HepG2 (cell line): ENCODE measurements around the gene DNAJC5. TPM values are rescaled to one million over a fixed set of nuclear protein-coding genes. Genes with fewer than 3 reads are reported as not detected.

ENCODE experiments used
- ARID4A ChIP-seq: sonication (generic); formaldehyde crosslinking; IDR thresholded peaks from 2 replicates; pipeline ENCODE4 v1.5.0; 2020; ENCODE audit warnings: mild to moderate bottlenecking, missing genetic modification reagents, borderline replicate concordance
- CSRNP2 ChIP-seq: sonication (generic); formaldehyde crosslinking; conservative IDR thresholded peaks from 2 replicates; pipeline ENCODE4 v1.8.0; 2022; ENCODE audit warnings: low read depth, missing genetic modification reagents
- ESRRA ChIP-seq: sonication (generic); formaldehyde crosslinking; IDR thresholded peaks from 2 replicates; pipeline ENCODE4 v1.5.1; 2020; ENCODE audit warnings: mild to moderate bottlenecking, low read depth, missing genetic modification reagents
- FOXO4 ChIP-seq: sonication (generic); formaldehyde crosslinking; conservative IDR thresholded peaks from 2 replicates; pipeline ENCODE4 v1.8.1; 2023; ENCODE audit warnings: missing genetic modification reagents
- HNRNPL ChIP-seq: fragments of 200-400 bp; formaldehyde crosslinking; IDR thresholded peaks from 2 replicates; pipeline ENCODE4 v1.6.1; 2017; ENCODE audit warnings: mild to moderate bottlenecking, low read depth, low read length
- THAP8 ChIP-seq: sonication (generic); formaldehyde crosslinking; IDR thresholded peaks from 2 replicates; pipeline ENCODE4 v1.5.1; 2020; ENCODE audit warnings: missing genetic modification reagents, mild to moderate bottlenecking, borderline replicate concordance
- ZBTB10 ChIP-seq: sonication (generic); formaldehyde crosslinking; IDR thresholded peaks from 2 replicates; pipeline ENCODE4 v1.4.0; 2020; ENCODE audit warnings: missing genetic modification reagents, borderline replicate concordance
- ZFP91 ChIP-seq: sonication (generic); formaldehyde crosslinking; IDR thresholded peaks from 2 replicates; pipeline ENCODE4 v1.9.0; 2022; ENCODE audit warnings: missing genetic modification reagents, mild to moderate bottlenecking, borderline replicate concordance
- ZKSCAN5 ChIP-seq: sonication (generic); formaldehyde crosslinking; IDR thresholded peaks from 2 replicates; pipeline ENCODE4 v1.5.1; 2020; ENCODE audit warnings: mild to moderate bottlenecking, missing genetic modification reagents
- ZNF138 ChIP-seq: sonication (generic); formaldehyde crosslinking; IDR thresholded peaks from 2 replicates; pipeline ENCODE4 v1.5.0; 2020; ENCODE audit warnings: mild to moderate bottlenecking, low read depth, missing genetic modification reagents
- ZNF20 ChIP-seq: sonication (generic); formaldehyde crosslinking; IDR thresholded peaks from 2 replicates; pipeline ENCODE4 v1.4.0; 2020; ENCODE audit warnings: mild to moderate bottlenecking, moderate library complexity, missing genetic modification reagents
- ZNF264 ChIP-seq: sonication (generic); formaldehyde crosslinking; IDR thresholded peaks from 2 replicates; pipeline ENCODE4 v1.4.0; 2020; ENCODE audit warnings: missing genetic modification reagents
- ZNF780A ChIP-seq: sonication (generic); formaldehyde crosslinking; IDR thresholded peaks from 2 replicates; pipeline ENCODE4 v1.8.0; 2022; ENCODE audit warnings: mild to moderate bottlenecking, missing genetic modification reagents, moderate library complexity
- ZSCAN22 ChIP-seq: sonication (generic); formaldehyde crosslinking; IDR thresholded peaks from 2 replicates; pipeline ENCODE4 v1.4.0; 2020; ENCODE audit warnings: mild to moderate bottlenecking, missing genetic modification reagents
- ZZZ3 ChIP-seq: sonication (generic); formaldehyde crosslinking; IDR thresholded peaks from 2 replicates; pipeline ENCODE4 v1.4.0; 2020; ENCODE audit warnings: missing genetic modification reagents, mild to moderate bottlenecking, borderline replicate concordance
- polyA plus RNA-seq, 8 experiments: library from polyadenylated mRNA; depleted of rRNA in 3 of 8; stranded (reverse) in 7 of 8; unstranded in 1 of 8; fragments of >200 nt; fragmentation: Illumina TruSeq in 4 of 8; extraction: Trizol in 4 of 8; gene quantifications; 2 replicates each; pipeline versions ENCODE4 v1.2.1 to v1.2.3, GENCODE V29; 2011 to 2016; ENCODE audit warnings: low read depth in 4 of 8, missing spikeins in 1 of 8, mixed read lengths in 1 of 8; ENCODE audit not compliant: insufficient read depth in 1 of 8
- total RNA-seq, 5 experiments: library from RNA; depleted of rRNA; stranded (reverse); fragments of >200 nt; fragmentation: Illumina TruSeq; extraction: Trizol; gene quantifications; 2 replicates each; pipeline ENCODE4 v1.2.3, GENCODE V29; 2016; ENCODE audit warnings: low read depth in 1 of 5

Gene DNAJC5
- total and polyA plus RNA-seq, 2 of the 13 experiments (the other 11 are each of a cell fraction or from before 2014, with no cell fraction given), result 42.8 to 64.5 TPM

- TF ChIP-seq ZBTB10 (CRISPR knock-in tag) (no peak), THAP8 (CRISPR knock-in tag) (no peak), ZNF264 (CRISPR knock-in tag) (no peak), HNRNPL (no peak), ARID4A (CRISPR knock-in tag) (0 out of 2 replicates have a peak, but pooled peaks have one; percentile 30), CSRNP2 (CRISPR knock-in tag) (no peak), ZNF780A (CRISPR knock-in tag) (no peak), ZKSCAN5 (CRISPR knock-in tag) (no peak), ZZZ3 (CRISPR knock-in tag) (no peak), ZFP91 (CRISPR knock-in tag) (no peak; the same call in 1 of the 2 replicates), ZNF20 (no peak), ESRRA (no peak; the same call in 1 of the 2 replicates), ZNF138 (CRISPR knock-in tag) (no peak), FOXO4 (CRISPR knock-in tag) (0 out of 2 replicates have a peak, but pooled peaks have one; percentile 58), ZSCAN22 (CRISPR knock-in tag) (no peak)
Observed at GRCh38 chr20:63855363-63856097, 39.4 kb upstream of the DNAJC5 start (continued).
